Measurements from ENCODE around the gene OXLD1. TPM values are rescaled to one million over a fixed set of nuclear protein-coding genes. Genes with fewer than 3 reads are reported as not detected.

Gene OXLD1
- total RNA-seq, 4 donors from 2014 or later: 3.2 to 56.1 (median 20.3) TPM

DNA sequence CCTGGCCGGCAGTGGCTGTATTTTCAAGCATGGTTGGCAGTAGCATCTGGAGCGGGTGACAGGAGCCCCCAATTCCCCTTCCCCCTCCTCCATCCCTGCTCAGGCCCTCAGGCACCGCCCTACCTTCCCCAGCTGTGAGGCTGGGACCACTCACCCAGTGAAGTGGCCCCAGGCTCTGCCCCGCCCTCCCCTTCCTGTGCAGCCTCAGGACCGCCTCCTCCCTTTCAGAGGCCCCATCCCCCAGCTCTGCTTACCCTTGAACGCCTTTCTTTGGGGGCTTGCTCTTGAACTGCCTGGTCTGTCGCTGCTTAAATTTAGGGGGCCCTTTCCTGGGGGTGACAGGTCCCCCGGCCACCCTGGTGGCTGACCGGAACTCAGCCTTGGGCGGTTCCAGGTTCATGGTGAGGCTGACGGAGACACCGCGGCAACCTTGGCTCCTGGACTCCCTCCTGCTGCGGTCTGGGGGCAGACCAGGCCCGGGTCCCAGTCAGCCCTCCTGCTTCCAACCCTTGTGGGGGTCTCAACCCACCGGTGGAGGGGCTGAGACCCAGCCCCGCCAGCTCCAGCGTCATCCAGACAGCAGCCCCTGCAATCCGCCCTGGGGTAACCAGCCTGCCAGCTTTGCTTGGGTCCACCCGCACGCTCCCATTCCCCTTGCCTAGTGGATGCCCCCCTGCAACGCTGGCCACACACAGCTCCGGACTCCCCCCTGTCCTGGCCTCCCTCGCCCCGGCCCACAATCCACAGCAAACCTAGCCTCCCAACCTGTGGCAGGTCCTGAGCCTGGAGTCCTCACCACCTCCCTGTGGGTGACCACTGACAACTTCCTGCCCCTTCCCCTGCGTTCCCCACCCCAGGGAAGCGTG, 13.3 kb downstream of the OXLD1 start:
- TF ChIP-seq POLR2A (IDR thresholded peaks at IDR 0.05): no peak
- peaks cover 0 to 8% of the 10 kb centered on the region in 2 donors for H3K9me3 ChIP-seq
- DNase-seq: no peak
- intact Hi-C loops (cut with DNase I; ENCODE audit: low total_unique reads): no loop called here
- H3K27me3 ChIP-seq: peaks cover 13 to 23% of the 10 kb centered on the region in 2 donors
- H3K36me3 ChIP-seq: no peaks in the 10 kb centered on the region
- H3K27ac ChIP-seq: no peak overlapping the region
- no peak overlapping the region for H3K4me3 ChIP-seq
- H3K4me1 ChIP-seq: no peaks in the 10 kb centered on the region

GRCh38 chr17:81651692-81652091, 14.7 kb downstream of the OXLD1 start:
- no peak for TF ChIP-seq POLR2A (IDR thresholded peaks at IDR 0.05)
- no peak for TF ChIP-seq CTCF (IDR thresholded peaks at IDR 0.05)
- peaks cover 0 to 8% of the 10 kb centered on the region in 2 donors for H3K9me3 ChIP-seq
- no peak overlapping the region for H3K4me3 ChIP-seq
- H3K27ac ChIP-seq: no peak overlapping the region
- intact Hi-C loops (cut with DNase I; ENCODE audit: low total_unique reads): no loop called here
- no peak for DNase-seq
- no peaks in the 10 kb centered on the region for H3K4me1 ChIP-seq
- H3K27me3 ChIP-seq: peaks cover 13 to 23% of the 10 kb centered on the region in 2 donors
- no peaks in the 10 kb centered on the region for H3K36me3 ChIP-seq

DNA sequence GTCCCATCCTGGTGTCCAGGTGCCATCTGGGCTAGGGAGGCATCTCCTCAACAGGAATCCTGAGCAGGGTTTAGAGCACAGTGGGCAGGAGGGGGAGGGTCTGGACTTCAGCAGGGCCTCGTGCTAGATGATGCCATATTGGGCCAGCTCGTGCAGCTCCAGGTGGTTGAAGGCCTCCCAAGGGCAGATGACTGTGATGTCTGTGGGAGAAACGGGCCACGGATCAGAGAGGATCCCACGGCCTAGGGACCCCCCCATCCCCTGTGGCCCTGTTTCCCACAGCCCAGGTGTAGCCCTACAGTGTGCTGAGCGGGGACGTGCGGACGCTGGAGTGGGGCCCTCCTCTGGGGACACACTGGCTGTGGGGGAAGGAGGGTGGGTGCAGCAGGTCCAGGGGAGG, 15.5 kb downstream of the OXLD1 start:
- H3K4me3 ChIP-seq: no peak overlapping the region
- H3K4me1 ChIP-seq: no peaks in the 10 kb centered on the region
- peaks cover 13 to 23% of the 10 kb centered on the region in 2 donors for H3K27me3 ChIP-seq

DNA sequence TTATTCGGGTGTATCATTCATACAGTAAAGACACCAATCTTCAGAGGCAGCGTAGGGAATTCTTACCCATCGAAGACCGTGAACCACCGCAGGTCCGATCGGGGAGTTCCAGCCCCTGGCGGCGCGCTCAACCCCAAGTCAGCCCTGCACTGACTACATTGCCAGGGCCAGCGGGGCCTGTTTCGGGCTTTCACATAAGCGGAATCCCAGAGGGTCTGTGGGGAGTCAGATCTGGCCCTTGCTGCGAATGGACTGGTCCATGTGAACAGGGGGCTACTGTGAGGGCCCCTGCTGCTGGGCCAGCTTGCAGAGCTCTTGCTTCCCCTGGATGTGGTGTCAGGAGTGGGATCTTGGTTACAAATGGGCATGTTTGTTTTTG, 17.7 kb downstream of the OXLD1 start:
- TF ChIP-seq POLR2A (IDR thresholded peaks at IDR 0.05): no peak
- no peak for TF ChIP-seq CTCF (IDR thresholded peaks at IDR 0.05)

More for the DNA sequence above, 15.5 kb downstream of the OXLD1 start:
- intact Hi-C loops (cut with DNase I; ENCODE audit: low total_unique reads): no loop called here
- Histone ChIP-seq H3K27ac (no peak overlapping the region), H3K9me3 (peaks cover 0 to 8% of the 10 kb centered on the region in 2 donors), H3K36me3 (no peaks in the 10 kb centered on the region)
- DNase-seq: no peak
- TF ChIP-seq POLR2A (IDR thresholded peaks at IDR 0.05) (no peak), CTCF (IDR thresholded peaks at IDR 0.05) (no peak)

GRCh38 chr17:81648013-81648706, 18.2 kb downstream of the OXLD1 start:
- peaks cover 0 to 8% of the 10 kb centered on the region in 2 donors for H3K9me3 ChIP-seq
- H3K4me3 ChIP-seq: no peak overlapping the region
- no peaks in the 10 kb centered on the region for H3K4me1 ChIP-seq
- H3K27me3 ChIP-seq: peaks cover 13 to 23% of the 10 kb centered on the region in 2 donors
- TF ChIP-seq POLR2A (IDR thresholded peaks at IDR 0.05): no peak
- TF ChIP-seq CTCF (IDR thresholded peaks at IDR 0.05): no peak
- no peak for DNase-seq
- H3K27ac ChIP-seq: no peak overlapping the region
- H3K36me3 ChIP-seq: no peaks in the 10 kb centered on the region
- intact Hi-C loops (cut with DNase I; ENCODE audit: low total_unique reads): no loop called here

More for the DNA sequence above, 17.7 kb downstream of the OXLD1 start:
- intact Hi-C loops (cut with DNase I; ENCODE audit: low total_unique reads): no loop called here
- no peaks in the 10 kb centered on the region for H3K4me1 ChIP-seq
- no peaks in the 10 kb centered on the region for H3K36me3 ChIP-seq
- peaks cover 0 to 8% of the 10 kb centered on the region in 2 donors for H3K9me3 ChIP-seq
- no peak overlapping the region for H3K4me3 ChIP-seq
- no peak overlapping the region for H3K27ac ChIP-seq
- no peak for DNase-seq
- peaks cover 13 to 23% of the 10 kb centered on the region in 2 donors for H3K27me3 ChIP-seq

Measured in uterus (tissue), 4 donors.